NOMO-1 treated with DMSO at 0.1 percent for 48 hours (cell line): Measurements from ENCODE around the gene POLQ.
"Not testable (repeated sequence)": the region's sequence is repeated elsewhere in the genome, so short reads cannot be mapped to it uniquely, and the experiment has no call there.

Experiments used
- DNase-seq: peaks from one replicate; lab custom pipeline; 2025; ENCODE audit not compliant: unreplicated experiment; lab: John Stamatoyannopoulos, UW

The POLQ gene

GRCh38 chr3:121430664-121431215 is 115.0 kb downstream of the POLQ start:
- DNase-seq = no peak

- no peak for DNase-seq
Observed at GRCh38 chr3:121424549-121424948, 121.2 kb downstream of the POLQ start.

- DNase-seq = no peak
Observed at GRCh38 chr3:121418182-121418581, 127.6 kb downstream of the POLQ start.

- DNase-seq = no peak
Observed at GRCh38 chr3:121414924-121415323, 130.9 kb downstream of the POLQ start.

GRCh38 chr3:121411523-121411922 is 134.3 kb downstream of the POLQ start:
- DNase-seq = no peak

- DNase-seq = no peak
Observed at GRCh38 chr3:121405631-121406030, 140.2 kb downstream of the POLQ start.

- no peak for DNase-seq
Observed at GRCh38 chr3:121399820-121400219, 146.0 kb downstream of the POLQ start.

- not testable (repeated sequence) for DNase-seq
Observed at GRCh38 chr3:121398051-121398450, 147.7 kb downstream of the POLQ start.

- not testable (repeated sequence) for DNase-seq
Observed at GRCh38 chr3:121395967-121396366, 149.8 kb downstream of the POLQ start.

- DNase-seq = not testable (repeated sequence)
Observed at GRCh38 chr3:121388308-121388707, 157.5 kb downstream of the POLQ start.
